Kidney (tissue), 14 donors: ENCODE measurements around the gene PROK1. TPM values are rescaled to one million over a fixed set of nuclear protein-coding genes. Genes with fewer than 3 reads are reported as not detected.
"Not testable (repeated sequence)": the region's sequence is repeated elsewhere in the genome, so short reads cannot be mapped to it uniquely, and the experiment has no call there.

Source experiments
- DNase-seq, 5 donors: peaks; one replicate each; pipeline ENCODE4 v3.0.0-alpha.2; 2013 to 2020
- FAIRE-seq: peaks from 2 replicates; lab custom pipeline; 2012; peaks lifted over from hg19 to GRCh38; lab: Jason Lieb, UNC
- H3K27ac ChIP-seq, 2 donors: one replicate each; pipeline ENCODE4 v1.7.0; 2013; ENCODE audit warnings: low read depth in 2 of 2, low read length in 2 of 2, inconsistent platforms in 1 of 2
- H3K27me3 ChIP-seq: one replicate; pipeline ENCODE4 v1.7.1; 2013; ENCODE audit warnings: low read length, inconsistent platforms; ENCODE audit not compliant: control insufficient read depth, insufficient read depth
- H3K36me3 ChIP-seq, 3 donors: one replicate each; pipeline versions ENCODE4 v1.7.0 to v1.7.1; 2013; ENCODE audit warnings: low read length in 3 of 3, control low read depth in 1 of 3, inconsistent platforms in 1 of 3; ENCODE audit not compliant: insufficient read depth in 3 of 3, control insufficient read depth in 2 of 3
- H3K4me1 ChIP-seq, 3 donors: one replicate each; pipeline versions ENCODE4 v1.7.0 to v1.7.1; 2013; ENCODE audit warnings: low read length in 3 of 3, inconsistent platforms in 1 of 3, low read depth in 1 of 3; ENCODE audit not compliant: control insufficient read depth in 2 of 3, insufficient read depth in 2 of 3
- H3K4me3 ChIP-seq, 3 donors: one replicate each; pipeline versions ENCODE4 v1.7.0 to v1.8.1; 2013; ENCODE audit warnings: low read length in 3 of 3, control low read depth in 1 of 3, inconsistent platforms in 1 of 3
- H3K9ac ChIP-seq, 3 donors: one replicate each; pipeline versions ENCODE4 v1.7.0 to v1.7.1; 2013; ENCODE audit warnings: low read length in 3 of 3, control low read depth in 1 of 3, inconsistent platforms in 1 of 3
- H3K9me3 ChIP-seq, 3 donors: one replicate each; pipeline versions ENCODE4 v1.7.0 to v1.7.1; 2013; ENCODE audit warnings: low read length in 3 of 3, control low read depth in 1 of 3, inconsistent platforms in 1 of 3; ENCODE audit not compliant: control insufficient read depth in 2 of 3, insufficient read depth in 1 of 3
- CTCF ChIP-seq: IDR thresholded peaks from 3 replicates; pipeline ENCODE4 v1.5.1; 2012; ENCODE audit warnings: mild to moderate bottlenecking, moderate library complexity, borderline replicate concordance; ENCODE audit not compliant: insufficient read depth; ENCODE audit errors: extremely low read depth
- intact Hi-C: fragments of 100-400 bp; cut with DNase I; formaldehyde crosslinking; loops from one replicate; pipeline ENCODE4 v1.11.1; 2022
- polyA plus RNA-seq: library from polyadenylated mRNA; stranded (reverse); fragments of 350-450 nt; fragmentation: Illumina TruSeq; extraction: RNeasy Lipid Tissue Mini Kit (QIAGEN cat#74804); gene quantifications from one replicate; pipeline ENCODE4 v1.2.3, GENCODE V29; 2014; ENCODE audit warnings: low read depth, low replicate concordance; ENCODE audit not compliant: insufficient read depth
- total RNA-seq: library from RNA; stranded (reverse); fragmentation: NEBNext Ultra II Directional; extraction: Animal tissue kit (Norgen Biotek cat#: 25700); gene quantifications from one replicate; pipeline ENCODE4 v1.2.1, GENCODE V29; 2021
- donor health status: control.
- donor health status: control.
- donor health status: control.
- donor health status: control.
- donor health status: control.
- donor health status: DM: yes; HTN: yes; CAD: no.
- donor health status: Normal renal cell carcinoma (clear cell type).

PROK1 gene
- total and polyA plus RNA-seq, 2 donors from 2014 or later, result not detected

- Histone ChIP-seq H3K9me3 (no peaks in the 10 kb centered on the region), H3K9ac (no peak overlapping the region), H3K27me3 (no peaks in the 10 kb centered on the region), H3K4me3 (no peak overlapping the region), H3K27ac (no peak overlapping the region), H3K4me1 (no peaks in the 10 kb centered on the region), H3K36me3 (no peaks in the 10 kb centered on the region)
- DNase-seq (peak; percentile 32 to 86 (median 74)), FAIRE-seq (no peak)
- no peak for TF ChIP-seq CTCF
- intact Hi-C loops, result no loop called here
Observed at GRCh38 chr1:110436635-110437034, 14.3 kb upstream of the PROK1 start.

- FAIRE-seq, H3K9me3 ChIP-seq, H3K27me3 ChIP-seq, H3K9ac ChIP-seq, H3K4me1 ChIP-seq, H3K4me3 ChIP-seq, intact Hi-C loops, H3K36me3 ChIP-seq, H3K27ac ChIP-seq: not testable (repeated sequence)
- DNase-seq, result peak in 1 of 5 donors; percentile 21
Observed at GRCh38 chr1:110437645-110438299, 13.2 kb upstream of the PROK1 start.

- Histone ChIP-seq H3K4me3 (no peak overlapping the region), H3K9me3 (no peaks in the 10 kb centered on the region), H3K27me3 (no peaks in the 10 kb centered on the region), H3K27ac (no peak overlapping the region), H3K9ac (no peak overlapping the region), H3K4me1 (no peaks in the 10 kb centered on the region), H3K36me3 (no peaks in the 10 kb centered on the region)
- intact Hi-C loops, result no loop called here
- peak in 1 of 5 donors; percentile 0 for DNase-seq
- TF ChIP-seq CTCF, result no peak
- FAIRE-seq, result no peak
Observed at GRCh38 chr1:110438893-110439292, 12.1 kb upstream of the PROK1 start.

- H3K36me3 ChIP-seq, intact Hi-C loops, FAIRE-seq, H3K9me3 ChIP-seq, DNase-seq, H3K4me3 ChIP-seq, H3K9ac ChIP-seq, H3K27me3 ChIP-seq, H3K4me1 ChIP-seq, H3K27ac ChIP-seq: not testable (repeated sequence)
Observed at GRCh38 chr1:110439873-110440272, 11.1 kb upstream of the PROK1 start.
